SU-DHL-6 (cell line): Measurements from ENCODE around the gene LUZP1.

Experiments
- H2AFZ ChIP-seq: fragments of 200-600 bp; sonication (generic); 2 replicates; pipeline ENCODE4 v1.6.1; 2014; ENCODE audit warnings: low read depth, mild to moderate bottlenecking, moderate library complexity, mixed read lengths, antibody characterized with exemption, low read length; ENCODE audit not compliant: severe bottlenecking
- H3F3A ChIP-seq: fragments of 200-600 bp; shearing (Covaris generic); 2 replicates; pipeline ENCODE4 v1.6.0; 2016; ENCODE audit warnings: antibody characterized with exemption, mild to moderate bottlenecking; ENCODE audit not compliant: insufficient read depth
- H3K27ac ChIP-seq: fragments of 200-600 bp; sonication (generic); 2 replicates; pipeline ENCODE4 v1.5.1; 2016; ENCODE audit warnings: low read depth, mild to moderate bottlenecking, low read length, moderate library complexity, mixed read lengths
- H3K27me3 ChIP-seq: fragments of 200-600 bp; sonication (generic), shearing (Covaris generic); 2 replicates; pipeline ENCODE4 v1.6.0; 2014; ENCODE audit warnings: mild to moderate bottlenecking, low read length
- H3K36me3 ChIP-seq: fragments of 200-600 bp; sonication (generic); 2 replicates; pipeline ENCODE4 v1.6.1; 2014; ENCODE audit warnings: mild to moderate bottlenecking, low read length, mixed read lengths
- H3K4me2 ChIP-seq: fragments of 300-600, 200-600 bp; shearing (Covaris generic), sonication (generic); 2 replicates; pipeline ENCODE4 v1.6.0; 2014; ENCODE audit warnings: low read length, low read depth, mild to moderate bottlenecking; ENCODE audit not compliant: poor library complexity, severe bottlenecking
- H3K4me3 ChIP-seq: fragments of 200-600 bp; sonication (generic); 2 replicates; pipeline ENCODE4 v1.5.1; 2014; ENCODE audit warnings: antibody characterized with exemption, low read length, mild to moderate bottlenecking, mixed read lengths; ENCODE audit not compliant: insufficient read depth, poor library complexity, severe bottlenecking
- H3K79me2 ChIP-seq: fragments of 200-600 bp; sonication (generic); 2 replicates; pipeline ENCODE4 v1.6.1; 2014; ENCODE audit warnings: mild to moderate bottlenecking, low read length, moderate library complexity; ENCODE audit not compliant: insufficient read depth
- H3K9ac ChIP-seq: fragments of 200-600 bp; sonication (generic); 2 replicates; pipeline ENCODE4 v1.7.0; 2014; ENCODE audit warnings: mild to moderate bottlenecking, low read length
- H3K9me2 ChIP-seq: fragments of 200-600 bp; sonication (generic); replicated peaks from 2 replicates; pipeline ENCODE4 v1.6.1; 2014; ENCODE audit warnings: low read length; ENCODE audit not compliant: insufficient read depth
- H3K9me3 ChIP-seq: fragments of 200-600 bp; sonication (generic); 2 replicates; pipeline ENCODE4 v1.6.1; 2014; ENCODE audit warnings: low read length, mixed read lengths; ENCODE audit not compliant: insufficient read depth
- H4K20me1 ChIP-seq: fragments of 200-600 bp; sonication (generic); 2 replicates; pipeline ENCODE4 v1.6.1; 2014; ENCODE audit warnings: low read depth, mild to moderate bottlenecking, antibody characterized with exemption, low read length, moderate library complexity, mixed read lengths
- CTCF ChIP-seq: fragments of 200-600 bp; sonication (generic); IDR thresholded peaks from one replicate; pipeline ENCODE4 v1.5.1; 2017; ENCODE audit warnings: antibody characterized with exemption, mild to moderate bottlenecking, low read length, moderate library complexity; ENCODE audit not compliant: insufficient read depth, poor library complexity, severe bottlenecking
- EZH2phosphoT487 ChIP-seq: fragments of 200-600 bp; sonication (generic), shearing (Covaris generic); conservative IDR thresholded peaks from 2 replicates; pipeline ENCODE4 v1.6.1; 2018; ENCODE audit warnings: mild to moderate bottlenecking, antibody characterized with exemption, low read length, moderate library complexity, mixed read lengths

Gene LUZP1

GRCh38 chr1:23118957-23119792, 49.5 kb downstream of the LUZP1 start:
- Histone ChIP-seq H3K9ac (no peak overlapping the region), H2AFZ (no peak overlapping the region), H4K20me1 (no peaks in the 10 kb centered on the region), H3K9me2 (no peaks in the 10 kb centered on the region), H3K9me3 (no peaks in the 10 kb centered on the region), H3K27me3 (no peaks in the 10 kb centered on the region), H3K4me2 (no peak overlapping the region), H3K36me3 (no peaks in the 10 kb centered on the region), H3K4me3 (no peak overlapping the region), H3F3A (no peaks in the 10 kb centered on the region), H3K27ac (no peak overlapping the region), H3K79me2 (no peaks in the 10 kb centered on the region)
- TF ChIP-seq CTCF = no peak
- TF ChIP-seq EZH2phosphoT487 = no peak

DNA sequence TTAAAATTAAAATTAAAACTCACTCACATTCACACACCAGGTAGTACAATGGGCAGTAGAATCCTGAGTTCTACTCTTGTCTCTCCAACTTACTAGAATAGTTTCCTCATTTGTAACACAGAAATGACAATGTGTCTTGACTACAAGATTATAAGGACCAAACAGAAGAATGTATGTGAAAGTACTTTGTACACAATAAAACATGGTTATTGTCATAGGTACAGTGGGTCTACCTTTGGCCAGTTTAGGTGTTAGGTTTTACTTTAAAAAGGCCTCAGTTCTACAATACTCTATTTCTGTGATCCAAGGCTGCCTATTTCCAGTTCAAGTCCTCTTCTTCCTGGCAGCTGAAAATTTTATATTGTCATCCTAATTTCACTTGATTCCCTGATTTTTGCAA, 50.2 kb downstream of the LUZP1 start:
- TF ChIP-seq CTCF (no peak), EZH2phosphoT487 (no peak)
- Histone ChIP-seq H2AFZ (no peak overlapping the region), H3K4me2 (no peak overlapping the region), H3K9me2 (no peaks in the 10 kb centered on the region), H4K20me1 (no peaks in the 10 kb centered on the region), H3K36me3 (no peaks in the 10 kb centered on the region), H3K27ac (no peak overlapping the region), H3K27me3 (no peaks in the 10 kb centered on the region), H3K9ac (no peak overlapping the region), H3K9me3 (no peaks in the 10 kb centered on the region), H3F3A (no peaks in the 10 kb centered on the region), H3K79me2 (no peaks in the 10 kb centered on the region), H3K4me3 (no peak overlapping the region)

DNA sequence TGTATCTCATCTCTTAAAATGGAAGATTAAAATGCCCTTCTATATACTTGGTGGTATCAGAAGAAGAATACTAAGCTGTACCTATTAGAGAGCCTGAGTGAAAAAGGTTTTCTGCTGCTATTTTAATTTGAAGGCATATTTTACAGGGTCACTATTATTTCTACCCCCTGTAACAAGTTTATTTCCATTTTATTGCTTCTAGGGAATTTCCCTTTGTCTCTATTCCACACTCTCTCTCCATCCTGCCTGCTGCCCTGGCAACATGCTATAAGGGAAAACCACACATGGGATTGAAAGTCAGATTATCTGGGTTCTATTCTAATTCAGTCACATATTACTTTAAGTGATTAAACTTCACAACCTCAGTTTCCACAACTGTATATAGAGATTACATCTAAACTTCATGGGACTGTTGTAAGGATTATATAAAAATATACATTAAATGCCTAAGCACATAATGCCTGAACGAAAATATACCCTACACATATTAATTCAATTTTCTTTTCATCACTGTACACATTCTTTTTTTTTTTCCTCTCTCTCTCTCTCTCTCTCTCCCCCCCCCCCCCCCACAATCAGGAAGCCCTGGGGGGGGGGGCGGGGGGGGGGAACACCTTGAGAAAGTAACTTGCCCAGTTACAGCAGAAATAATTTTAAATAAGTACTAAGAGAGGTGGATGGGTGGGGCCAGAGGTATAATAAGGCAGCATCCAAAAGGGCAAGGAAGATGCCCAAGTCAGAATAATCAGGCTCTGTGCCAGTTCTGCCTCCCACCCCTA, 51.5 kb downstream of the LUZP1 start:
- Histone ChIP-seq H3K4me3 (no peak overlapping the region), H3K27me3 (no peaks in the 10 kb centered on the region), H3K4me2 (no peak overlapping the region), H3K27ac (no peak overlapping the region), H2AFZ (no peak overlapping the region), H3K9me3 (no peaks in the 10 kb centered on the region), H3K9ac (no peak overlapping the region), H3K9me2 (no peaks in the 10 kb centered on the region), H3K79me2 (no peaks in the 10 kb centered on the region), H3K36me3 (no peaks in the 10 kb centered on the region), H3F3A (no peaks in the 10 kb centered on the region), H4K20me1 (no peaks in the 10 kb centered on the region)
- TF ChIP-seq CTCF = no peak
- TF ChIP-seq EZH2phosphoT487 = no peak
